GM12872 (cell line): ENCODE data around the gene MRPS21.

ENCODE experiments used
- CTCF ChIP-seq: IDR thresholded peaks from 3 replicates; pipeline ENCODE4 v1.5.1; 2011; ENCODE audit warnings: low read depth, mild to moderate bottlenecking, low read length, moderate library complexity; ENCODE audit not compliant: insufficient read depth

MRPS21 gene

DNA sequence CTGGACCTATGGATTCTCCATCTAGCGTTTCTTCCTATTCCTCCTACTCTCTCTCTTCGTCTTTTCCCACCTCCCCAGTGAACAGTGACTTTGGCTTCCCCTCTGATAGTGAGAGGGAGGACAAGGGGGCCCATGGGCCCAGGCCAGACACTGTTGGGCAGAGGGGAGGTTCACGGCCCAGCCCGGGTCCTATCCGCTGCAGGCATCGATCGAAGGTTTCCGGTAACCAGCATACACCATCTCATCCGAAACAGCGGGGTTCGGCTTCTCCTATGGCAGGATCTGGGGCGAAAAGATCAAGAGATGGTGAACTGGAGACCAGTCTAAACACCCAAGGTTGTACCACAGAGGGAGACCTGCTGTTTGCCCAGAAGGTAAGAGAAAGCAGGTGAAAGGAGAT lies 10.4 kb upstream of the MRPS21 start:
- no peak for TF ChIP-seq CTCF

DNA sequence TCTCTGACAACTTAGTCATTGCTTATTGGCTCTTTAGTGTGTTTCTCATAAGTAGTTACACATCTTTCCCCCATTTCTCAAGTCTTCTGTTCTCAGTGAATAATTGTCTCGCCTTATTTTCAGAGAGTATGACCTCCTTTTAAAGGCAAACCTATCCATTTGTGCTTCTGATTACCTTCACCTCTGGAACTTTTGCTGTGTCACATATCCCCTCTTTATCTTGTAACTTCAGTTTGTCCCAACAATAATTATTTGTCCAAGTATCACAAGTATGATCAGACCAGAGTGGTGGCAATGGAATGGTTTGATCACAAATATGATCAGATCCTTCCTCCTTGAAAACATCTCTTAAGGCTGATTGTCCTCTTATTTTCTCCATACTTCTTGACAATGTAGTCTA lies 5.3 kb upstream of the MRPS21 start:
- TF ChIP-seq CTCF = no peak

- no peak for TF ChIP-seq CTCF
Observed at GRCh38 chr1:150288822-150289221, 4.8 kb upstream of the MRPS21 start.

GRCh38 chr1:150295476-150295875 lies 1.8 kb downstream of the MRPS21 start:
- TF ChIP-seq CTCF = no peak

GRCh38 chr1:150299716-150300115 lies 6.1 kb downstream of the MRPS21 start:
- no peak for TF ChIP-seq CTCF

GRCh38 chr1:150302338-150302737 lies 8.7 kb downstream of the MRPS21 start:
- TF ChIP-seq CTCF = no peak

DNA sequence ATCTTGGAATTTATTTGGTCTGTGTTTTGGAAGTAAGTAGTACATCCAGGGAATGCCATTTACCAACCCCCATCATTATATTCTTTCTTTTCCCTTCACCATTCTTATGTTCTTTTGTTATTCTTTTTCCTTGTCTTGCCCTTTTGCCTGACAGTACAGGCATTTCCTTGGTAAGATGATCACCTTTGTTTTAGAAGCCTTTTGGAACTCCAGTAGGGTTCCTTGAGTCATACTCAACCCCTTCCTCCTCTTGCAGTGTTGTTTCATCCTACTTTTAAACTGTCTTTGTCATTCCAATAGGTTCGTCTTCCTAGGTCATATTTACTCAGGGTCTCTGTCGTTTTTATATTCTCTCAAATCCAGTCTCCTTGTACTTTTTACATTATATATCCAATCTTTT lies 9.2 kb downstream of the MRPS21 start:
- no peak for TF ChIP-seq CTCF
